GM12878 (cell line): ENCODE results near the gene ABRACL. TPM values are rescaled to one million over a fixed set of nuclear protein-coding genes. Genes with fewer than 3 reads are reported as not detected.

ENCODE experiments used
- ATAC-seq: fragments of 200-7000 bp; cut with Tn5 transposase; 3 replicates; pipeline ENCODE4 v1.9.1; 2020; ENCODE audit warnings: mild to moderate bottlenecking, moderate library complexity
- BruUV-seq: library from RNA; stranded (reverse); fragments of 400-500 nt; replicated peaks from 2 replicates; lab custom pipeline; 2021; lab: Mats Ljungman, UMichigan
- CTCF ChIA-PET: fragments of 300-600 bp; sonication (Branson Sonifier 250); formaldehyde crosslinking; extraction: SDS; loops from one replicate; lab custom pipeline; 2021; ENCODE audit warnings: inconsistent platforms; lab: Yijun Ruan, JAX
- POLR2A ChIA-PET: fragments of 350-600 bp; formaldehyde crosslinking; extraction: SDS; loops from one replicate; lab custom pipeline; 2021; ENCODE audit warnings: inconsistent platforms; lab: Charles Lee
- RAD21 ChIA-PET: fragments of 300-600 bp; sonication (Branson Sonifier 250); formaldehyde crosslinking; loops from one replicate; lab custom pipeline; 2023; ENCODE audit warnings: antibody characterized with exemption; ENCODE audit not compliant: unreplicated experiment; lab: Charles Lee
- SMC1A ChIA-PET: fragments of 300-600 bp; sonication (Branson Sonifier 250); formaldehyde crosslinking; loops from one replicate; lab custom pipeline; 2023; ENCODE audit not compliant: unreplicated experiment, uncharacterized antibody; lab: Charles Lee
- DNase-seq: peaks from one replicate; pipeline ENCODE4 v3.0.0-alpha.2; 2011; ENCODE audit warnings: low read depth, low spot score
- FAIRE-seq: peaks from 3 replicates; lab custom pipeline; 2011; peaks lifted over from hg19 to GRCh38; lab: Jason Lieb, UNC
- H2AFZ ChIP-seq: 2 replicates; pipeline ENCODE4 v1.6.0; 2011; ENCODE audit warnings: low read depth, low read length, control low read depth; ENCODE audit not compliant: control insufficient read depth
- H3K27ac ChIP-seq: 2 replicates; pipeline ENCODE4 v1.5.1; 2011; ENCODE audit warnings: control low read depth; ENCODE audit not compliant: control insufficient read depth, insufficient read depth
- H3K27me3 ChIP-seq, 2 experiments: replicated peaks in 1 of 2; 2 replicates each; pipeline versions ENCODE4 v1.6.0 to v1.6.1; 2011; ENCODE audit warnings: low read length in 1 of 2; ENCODE audit not compliant: control insufficient read depth in 2 of 2, insufficient read depth in 2 of 2
- H3K36me3 ChIP-seq, 2 experiments: 2 replicates each; pipeline ENCODE4 v1.5.1; 2011; ENCODE audit warnings: low read length in 1 of 2; ENCODE audit not compliant: control insufficient read depth in 2 of 2, insufficient read depth in 2 of 2
- H3K4me1 ChIP-seq: 2 replicates; pipeline ENCODE4 v1.6.1; 2011; ENCODE audit warnings: mild to moderate bottlenecking, low read length, moderate library complexity, mixed read lengths; ENCODE audit not compliant: control insufficient read depth, insufficient read depth
- H3K4me2 ChIP-seq: 2 replicates; pipeline ENCODE4 v1.6.0; 2011; ENCODE audit warnings: control low read depth; ENCODE audit not compliant: control insufficient read depth, insufficient read depth
- H3K4me3 ChIP-seq: fragments of 200-600 bp; sonication (generic); 2 replicates; pipeline ENCODE4 v1.5.1; 2016
- H3K79me2 ChIP-seq: 2 replicates; pipeline ENCODE4 v1.6.0; 2011; ENCODE audit warnings: low read length; ENCODE audit not compliant: control insufficient read depth, insufficient read depth
- H3K9ac ChIP-seq: 2 replicates; pipeline ENCODE4 v1.8.0; 2011; ENCODE audit warnings: low read length, control low read depth, mixed read lengths; ENCODE audit not compliant: control insufficient read depth, insufficient read depth
- H3K9me3 ChIP-seq: replicated peaks from 3 replicates; pipeline ENCODE4 v1.5.1; 2011; ENCODE audit warnings: mild to moderate bottlenecking, low read length; ENCODE audit not compliant: control insufficient read depth, insufficient read depth
- H4K20me1 ChIP-seq: 2 replicates; pipeline ENCODE4 v1.6.0; 2011; ENCODE audit not compliant: control insufficient read depth, insufficient read depth
- IRF4 ChIP-seq: IDR thresholded peaks from 2 replicates; pipeline ENCODE4 v1.6.1; 2011; ENCODE audit warnings: low read depth, low read length
- PAX5 ChIP-seq: IDR thresholded peaks from 2 replicates; pipeline ENCODE4 v1.6.1; 2011; ENCODE audit warnings: low read depth, low read length, borderline replicate concordance
- POU2F2 ChIP-seq: IDR thresholded peaks from 3 replicates; pipeline ENCODE4 v1.6.1; 2011; ENCODE audit warnings: low read depth, mild to moderate bottlenecking, low read length, borderline replicate concordance
- ZNF384 ChIP-seq: IDR thresholded peaks from 2 replicates; pipeline ENCODE4 v1.6.1; 2012; ENCODE audit warnings: low read depth, mild to moderate bottlenecking, low read length, improper control_type of control experiment, borderline replicate concordance
- WGBS: methylation state at CpG from one replicate; pipeline ENCODE4 v1.1.6; 2016; ENCODE audit warnings: low lambda C conversion rate; ENCODE audit not compliant: insufficient replicate concordance, insufficient coverage; ENCODE audit errors: missing lambda C conversion rate; 5-methylcytosine and 5-hydroxymethylcytosine counted together
- in situ Hi-C: fragments of 300-500 bp; cut with MboI; formaldehyde crosslinking; loops from 9 replicates; pipeline ENCODE4 v1.14.3; 2018; ENCODE audit warnings: mixed read lengths
- intact Hi-C: fragments of 100-400 bp; cut with micrococcal nuclease; formaldehyde crosslinking; loops from one replicate; pipeline ENCODE4 v1.14.2; 2022; ENCODE audit not compliant: unreplicated experiment
- polyA plus RNA-seq, 11 experiments: library from polyadenylated mRNA; depleted of rRNA in 4 of 11; unstranded in 6 of 11; stranded (reverse) in 5 of 11; fragments of >200 nt; fragmentation: Nextera tagmentation in 4 of 11; fragmentation: Illumina TruSeq in 1 of 11; extraction: Ambion mirVana in 4 of 11; extraction: Trizol in 1 of 11; gene quantifications; 1 replicate in 1 of 11; 2 replicates in 10 of 11; pipeline versions ENCODE4 v1.2.1 to v1.2.3, GENCODE V29; 2011 to 2016; ENCODE audit warnings: inconsistent platforms in 2 of 11, missing spikeins in 2 of 11, low read depth in 1 of 11
- total RNA-seq, 4 experiments: library from RNA; depleted of rRNA in 3 of 4; stranded (reverse); fragments of >200 nt in 3 of 4; fragmentation: Illumina TruSeq in 1 of 4; extraction: Trizol in 1 of 4; gene quantifications; 2 replicates each; pipeline versions ENCODE4 v1.2.1 to v1.2.3, GENCODE V29; 2013 to 2021
- TF ChIP-seq, protein P1 (sequence below): fragments of 150-350 bp; IDR thresholded peaks from 2 replicates; pipeline ENCODE4 v1.6.1; 2016; ENCODE audit warnings: low read depth, low read length
- TF ChIP-seq, protein P2 (sequence below): fragments of 450-650 bp; IDR thresholded peaks from 2 replicates; pipeline ENCODE4 v1.6.1; 2016; ENCODE audit warnings: mild to moderate bottlenecking

The ABRACL gene
- total and polyA plus RNA-seq, 10 of the 15 experiments (the other 5 are each of a cell fraction or from before 2014, with no cell fraction given) = 111 to 647 (median 192) TPM

DNA sequence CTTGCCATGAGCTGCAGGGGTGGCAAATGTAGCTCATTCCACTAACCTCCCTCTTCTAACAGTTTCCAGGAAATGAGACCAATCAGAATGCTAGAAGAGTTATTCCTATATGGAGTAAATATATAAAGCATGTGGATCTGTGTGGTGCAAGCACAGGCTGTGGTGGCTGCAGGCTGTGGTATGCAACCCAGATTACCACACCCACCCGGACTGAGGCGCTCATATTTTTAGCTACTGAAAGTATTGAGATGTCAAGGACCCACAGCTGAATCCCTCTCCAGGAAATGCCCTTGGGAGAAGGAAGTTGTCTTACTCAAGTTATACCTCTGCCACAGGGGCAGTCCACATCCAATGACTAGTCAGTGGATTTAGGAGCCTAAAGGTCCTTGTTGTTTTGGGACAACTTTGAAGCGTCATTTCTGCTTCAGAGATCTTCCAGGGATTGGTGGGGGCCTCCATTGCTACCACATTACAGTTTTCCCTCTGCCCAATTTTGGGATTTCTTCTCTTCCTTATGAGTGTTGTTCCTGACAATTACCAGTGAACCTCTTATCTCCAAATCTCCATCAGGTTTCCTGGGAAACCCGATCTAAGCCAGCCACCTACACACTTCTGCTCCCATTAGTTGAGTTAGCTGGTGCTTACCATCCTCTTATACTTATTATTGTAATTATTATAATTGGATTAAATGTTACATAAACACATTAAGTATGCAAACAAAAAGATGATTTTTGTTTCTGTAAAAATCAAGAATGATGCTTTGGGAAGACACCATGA is 28.4 kb upstream of the ABRACL start:
- TF ChIP-seq POU2F2 (no peak), ZNF384 (no peak), PAX5 (no peak), IRF4 (no peak)
- TF ChIP-seq, protein P1, sequence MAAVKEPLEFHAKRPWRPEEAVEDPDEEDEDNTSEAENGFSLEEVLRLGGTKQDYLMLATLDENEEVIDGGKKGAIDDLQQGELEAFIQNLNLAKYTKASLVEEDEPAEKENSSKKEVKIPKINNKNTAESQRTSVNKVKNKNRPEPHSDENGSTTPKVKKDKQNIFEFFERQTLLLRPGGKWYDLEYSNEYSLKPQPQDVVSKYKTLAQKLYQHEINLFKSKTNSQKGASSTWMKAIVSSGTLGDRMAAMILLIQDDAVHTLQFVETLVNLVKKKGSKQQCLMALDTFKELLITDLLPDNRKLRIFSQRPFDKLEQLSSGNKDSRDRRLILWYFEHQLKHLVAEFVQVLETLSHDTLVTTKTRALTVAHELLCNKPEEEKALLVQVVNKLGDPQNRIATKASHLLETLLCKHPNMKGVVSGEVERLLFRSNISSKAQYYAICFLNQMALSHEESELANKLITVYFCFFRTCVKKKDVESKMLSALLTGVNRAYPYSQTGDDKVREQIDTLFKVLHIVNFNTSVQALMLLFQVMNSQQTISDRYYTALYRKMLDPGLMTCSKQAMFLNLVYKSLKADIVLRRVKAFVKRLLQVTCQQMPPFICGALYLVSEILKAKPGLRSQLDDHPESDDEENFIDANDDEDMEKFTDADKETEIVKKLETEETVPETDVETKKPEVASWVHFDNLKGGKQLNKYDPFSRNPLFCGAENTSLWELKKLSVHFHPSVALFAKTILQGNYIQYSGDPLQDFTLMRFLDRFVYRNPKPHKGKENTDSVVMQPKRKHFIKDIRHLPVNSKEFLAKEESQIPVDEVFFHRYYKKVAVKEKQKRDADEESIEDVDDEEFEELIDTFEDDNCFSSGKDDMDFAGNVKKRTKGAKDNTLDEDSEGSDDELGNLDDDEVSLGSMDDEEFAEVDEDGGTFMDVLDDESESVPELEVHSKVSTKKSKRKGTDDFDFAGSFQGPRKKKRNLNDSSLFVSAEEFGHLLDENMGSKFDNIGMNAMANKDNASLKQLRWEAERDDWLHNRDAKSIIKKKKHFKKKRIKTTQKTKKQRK = no peak
- TF ChIP-seq, protein P2, sequence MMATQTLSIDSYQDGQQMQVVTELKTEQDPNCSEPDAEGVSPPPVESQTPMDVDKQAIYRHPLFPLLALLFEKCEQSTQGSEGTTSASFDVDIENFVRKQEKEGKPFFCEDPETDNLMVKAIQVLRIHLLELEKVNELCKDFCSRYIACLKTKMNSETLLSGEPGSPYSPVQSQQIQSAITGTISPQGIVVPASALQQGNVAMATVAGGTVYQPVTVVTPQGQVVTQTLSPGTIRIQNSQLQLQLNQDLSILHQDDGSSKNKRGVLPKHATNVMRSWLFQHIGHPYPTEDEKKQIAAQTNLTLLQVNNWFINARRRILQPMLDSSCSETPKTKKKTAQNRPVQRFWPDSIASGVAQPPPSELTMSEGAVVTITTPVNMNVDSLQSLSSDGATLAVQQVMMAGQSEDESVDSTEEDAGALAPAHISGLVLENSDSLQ = no peak
- Histone ChIP-seq H3K36me3 (no peaks in the 10 kb centered on the region), H3K27me3 (no peaks in the 10 kb centered on the region), H3K79me2 (no peaks in the 10 kb centered on the region), H3K4me2 (no peak overlapping the region), H3K27ac (no peak overlapping the region), H3K9ac (no peak overlapping the region), H3K4me1 (no peaks in the 10 kb centered on the region), H3K9me3 (no peaks in the 10 kb centered on the region), H3K4me3 (no peak overlapping the region), H2AFZ (no peak overlapping the region), H4K20me1 (no peaks in the 10 kb centered on the region)
- no peak for DNase-seq
- 55% methylated on average over 4 of the region's 4 CpGs for WGBS
- SMC1A ChIA-PET = no interaction called here
- BruUV-seq = no TSS peak
- CTCF ChIA-PET = no interaction called here
- in situ Hi-C loops (no loop called here), intact Hi-C loops (no loop called here)
- no peak for ATAC-seq
- RAD21 ChIA-PET = interaction anchor here (1.4 kb wide), 1 partner anchor 108 kb away, joined by 3 read pairs; no protein-coding TSS in a partner anchor
- POLR2A ChIA-PET = no interaction called here
- FAIRE-seq = no peak
